AML-193 (cell line): ENCODE results near the gene EDN2.

Experiments used
- DNase-seq, 2 experiments: peaks; one replicate each; lab custom pipeline; 2025; lab: John Stamatoyannopoulos, UW

Gene EDN2

DNA sequence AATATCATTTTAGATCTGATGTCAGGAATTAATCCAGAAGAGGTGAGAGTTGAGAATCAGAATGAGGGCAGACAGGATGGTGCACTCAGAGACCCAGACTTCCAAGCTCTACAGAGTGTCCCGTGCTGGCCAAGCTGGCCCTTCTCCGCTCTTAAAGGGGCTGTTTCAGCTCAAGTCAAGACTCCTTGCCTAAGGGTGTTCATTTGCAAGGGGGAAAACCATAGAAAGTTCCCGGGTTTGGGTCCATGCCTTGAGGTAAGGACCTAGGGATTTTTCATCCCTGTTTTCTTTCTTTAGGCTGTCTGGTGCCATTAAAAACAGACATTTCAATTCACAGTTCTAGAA, 47.5 kb downstream of the EDN2 start:
- DNase-seq: no peak

DNA sequence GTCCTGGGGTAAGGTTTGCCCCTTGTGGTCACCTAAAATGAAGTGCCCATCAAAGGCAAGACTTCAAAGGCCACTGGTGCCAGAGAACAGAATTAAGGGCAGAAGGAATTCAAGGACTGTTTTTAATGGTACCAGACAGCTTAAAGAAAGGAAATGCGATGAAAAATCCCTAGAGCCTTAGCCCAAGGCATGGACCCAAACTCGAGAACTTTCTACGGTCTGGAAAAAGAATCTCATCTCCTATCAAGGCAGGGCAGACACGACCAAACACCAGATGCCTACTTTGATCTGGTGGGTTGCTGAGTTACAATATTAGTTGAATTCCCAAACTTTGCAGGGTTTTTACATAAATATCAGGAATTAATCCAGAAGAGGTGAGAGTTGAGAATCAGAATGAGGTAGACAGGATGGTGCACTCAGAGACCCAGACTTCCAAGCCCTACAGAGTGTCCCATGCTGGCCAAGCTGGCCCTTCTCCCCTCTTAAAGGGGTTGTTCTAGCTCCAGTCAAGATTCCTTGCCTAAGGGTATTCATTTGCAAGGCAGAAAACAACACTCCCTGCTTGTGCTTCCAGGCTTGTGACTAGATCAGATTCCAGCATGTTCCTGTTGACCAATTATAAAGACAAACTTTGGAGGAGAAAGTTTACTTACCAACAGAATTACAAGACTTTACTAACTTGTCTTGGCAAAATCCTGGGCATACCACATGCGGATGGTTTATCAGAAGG, 48.0 kb downstream of the EDN2 start:
- no peak for DNase-seq

DNA sequence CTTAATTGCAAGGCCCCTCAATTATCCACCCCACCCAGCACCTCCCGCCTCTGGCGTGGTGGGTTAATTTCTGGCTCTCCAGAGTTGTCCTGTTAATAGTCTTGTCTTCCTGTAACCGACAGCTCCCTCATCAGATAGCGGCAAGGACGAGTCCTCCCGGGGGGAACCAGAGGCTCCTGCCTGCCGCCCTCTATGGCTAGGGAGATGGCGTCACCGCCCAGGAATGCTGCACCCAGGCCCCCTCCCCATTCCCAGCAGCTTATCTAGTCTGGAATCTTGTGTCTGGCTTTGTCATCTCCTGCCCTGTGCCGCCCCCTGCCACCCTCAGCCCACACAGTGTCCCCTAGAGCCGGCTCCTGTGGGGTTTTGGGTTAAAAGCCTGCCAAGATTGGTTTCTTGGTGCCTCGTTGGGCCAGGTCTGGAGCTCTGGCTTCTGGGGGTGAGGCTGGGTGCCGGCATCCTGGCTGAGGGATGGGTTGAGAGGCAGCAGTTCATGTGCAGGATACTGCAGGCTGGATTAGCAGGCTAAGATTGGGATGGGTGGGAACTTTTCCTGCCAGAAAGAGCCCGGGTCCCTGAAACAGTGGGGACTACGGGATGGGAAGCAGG, 48.8 kb downstream of the EDN2 start:
- DNase-seq: no peak

DNA sequence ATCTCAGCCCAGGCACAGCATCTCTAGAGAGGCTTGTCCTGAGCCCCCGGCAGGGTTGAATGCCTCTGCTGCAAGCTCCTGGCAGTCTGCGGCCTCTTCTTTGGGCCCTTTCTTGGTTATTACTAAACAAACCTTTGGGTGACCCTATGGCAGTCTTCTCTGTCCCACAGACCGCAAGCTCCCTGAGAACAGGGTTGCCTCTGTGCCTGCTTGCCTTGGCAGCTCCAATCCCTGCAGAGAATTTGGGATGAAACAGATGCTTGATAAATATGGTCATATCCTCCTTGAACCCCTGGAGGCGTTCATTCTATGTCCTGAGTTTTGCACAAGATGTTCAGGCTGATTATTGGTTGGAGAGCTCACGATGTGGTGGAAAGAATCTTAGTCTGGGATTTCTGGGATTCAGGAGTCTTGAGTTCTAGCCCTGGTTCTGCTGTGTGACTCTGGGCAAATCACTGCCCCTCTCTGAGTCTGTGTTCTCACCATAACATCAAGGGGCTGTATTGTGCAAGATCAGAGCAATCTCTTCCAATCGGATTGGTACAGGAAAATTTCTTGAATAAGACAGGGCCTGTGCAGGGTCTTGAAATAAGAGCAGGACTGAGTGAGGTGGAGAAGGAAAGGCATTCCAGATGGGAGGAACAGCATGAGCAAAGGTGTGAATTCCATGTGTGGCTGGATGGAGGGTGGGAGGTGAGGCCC, 49.6 kb downstream of the EDN2 start:
- no peak for DNase-seq

DNA sequence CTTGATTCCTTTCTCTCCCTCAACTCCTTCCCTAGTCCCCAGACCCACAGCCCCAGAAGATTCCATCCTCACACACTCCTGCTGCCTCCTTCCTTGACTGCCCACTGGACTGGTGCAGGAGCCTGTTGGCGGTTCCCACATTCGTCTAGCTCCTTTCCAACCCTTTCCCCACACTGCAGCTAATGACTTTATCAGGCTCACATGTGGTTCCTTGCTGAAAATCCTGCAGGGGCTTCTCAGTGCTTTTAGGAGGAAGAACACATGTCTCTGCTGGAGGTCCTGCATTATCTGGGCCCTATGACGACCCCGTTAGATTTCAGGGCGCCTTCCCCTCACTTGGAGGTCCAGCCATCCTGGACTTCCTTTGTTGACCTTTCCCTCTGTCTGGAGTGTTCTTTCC, 50.2 kb downstream of the EDN2 start:
- DNase-seq: no peak

DNA sequence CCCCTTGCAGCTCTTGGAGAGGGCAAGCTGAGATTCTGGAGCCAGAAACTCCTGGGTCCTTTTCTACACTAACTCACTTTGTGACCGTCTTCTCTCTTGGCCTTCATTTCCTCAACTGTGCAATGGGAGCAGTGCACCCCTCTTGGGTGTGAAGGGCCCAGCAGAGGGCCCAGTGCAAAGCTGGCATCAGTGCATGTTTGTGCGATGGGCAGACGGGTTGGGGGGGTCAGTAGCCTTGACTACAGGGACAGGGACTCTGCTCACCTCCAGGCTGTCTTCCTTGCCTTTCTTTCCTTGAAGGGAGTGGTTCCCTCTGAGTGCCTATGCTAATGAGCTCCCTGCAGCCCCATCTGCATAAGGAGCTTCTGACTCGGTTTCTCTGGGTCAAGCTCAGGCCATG, 51.0 kb downstream of the EDN2 start:
- DNase-seq: no peak

DNA sequence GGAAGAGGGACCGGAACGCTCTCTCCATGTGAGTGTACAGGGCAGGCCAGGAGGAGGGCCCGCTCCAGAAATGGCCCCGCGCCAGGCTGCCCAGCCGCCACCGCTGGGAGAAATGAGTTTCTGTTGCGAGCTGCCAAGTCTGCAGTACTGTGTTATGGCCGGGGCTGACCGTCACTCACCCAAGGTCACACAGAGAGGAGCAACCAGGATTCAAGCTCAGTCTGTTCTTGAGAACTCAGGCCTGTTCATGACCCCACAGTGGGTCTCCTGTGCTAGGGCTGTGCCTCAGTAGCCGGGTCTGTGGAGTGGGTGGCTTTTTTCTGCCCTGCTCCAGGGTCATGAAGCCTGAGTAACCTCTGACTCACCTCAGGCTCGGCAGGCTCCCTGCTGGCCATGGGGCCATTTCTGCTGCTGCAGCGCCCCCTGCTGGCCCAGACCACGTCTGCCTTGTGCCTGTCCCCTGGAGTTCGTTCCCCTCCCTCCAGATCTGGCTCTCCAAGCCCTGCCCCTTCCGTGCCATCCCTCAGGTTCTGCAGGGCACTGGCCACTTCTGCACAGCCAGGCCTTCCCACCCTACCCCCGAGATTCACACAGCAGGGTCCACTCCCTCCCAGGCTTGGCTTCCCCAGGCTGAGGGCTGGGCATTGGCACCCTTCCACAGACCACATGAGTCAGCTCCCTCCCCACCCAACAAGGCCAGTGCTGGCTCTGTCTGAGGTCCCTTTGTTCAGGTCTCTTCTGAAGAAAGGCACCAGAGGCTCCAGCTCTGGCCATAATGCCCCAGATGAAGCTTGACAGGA, 51.8 kb downstream of the EDN2 start:
- peak; percentile 60 to 62 for DNase-seq

DNA sequence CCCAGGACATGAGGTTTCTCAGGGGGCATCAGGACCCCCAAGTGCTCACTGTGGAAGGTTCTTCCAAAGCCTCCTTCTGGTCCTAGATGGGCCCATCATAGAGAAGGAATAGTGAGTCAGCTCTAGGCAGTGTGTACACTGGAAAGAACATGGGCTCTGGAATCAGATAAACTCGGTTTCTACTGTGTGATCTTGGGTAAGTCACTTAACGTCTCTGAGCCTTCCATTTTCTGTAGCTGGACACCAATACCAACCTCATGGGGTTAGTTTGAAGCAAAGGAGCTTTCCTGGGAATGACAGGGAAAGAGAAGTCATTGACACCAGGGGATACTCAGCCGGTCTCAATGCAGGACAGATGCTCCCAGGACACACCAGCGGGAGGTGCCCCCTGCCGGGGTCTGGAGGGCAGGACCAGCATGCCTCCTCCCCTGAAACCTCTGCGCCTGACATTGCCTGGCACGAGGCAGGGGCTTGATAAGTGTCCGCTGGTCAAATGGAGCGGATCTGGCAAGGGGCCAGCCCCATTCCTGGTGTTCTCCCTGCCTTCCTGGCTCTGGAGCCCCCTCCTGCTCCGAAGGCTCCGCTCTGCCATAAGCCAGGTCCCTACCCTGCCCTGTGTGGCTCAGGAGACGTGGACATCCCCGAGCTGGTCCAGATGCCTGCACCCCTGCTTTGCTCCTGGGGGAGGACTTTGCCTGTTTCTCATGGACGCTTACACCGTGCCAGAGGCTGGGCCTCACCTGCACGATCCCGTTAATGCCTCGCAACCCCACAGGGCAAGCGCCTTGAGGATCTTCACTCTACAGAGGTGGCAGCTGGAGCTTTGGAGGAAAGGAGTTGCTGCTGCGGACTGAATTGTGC, 52.8 kb downstream of the EDN2 start:
- DNase-seq: no peak

DNA sequence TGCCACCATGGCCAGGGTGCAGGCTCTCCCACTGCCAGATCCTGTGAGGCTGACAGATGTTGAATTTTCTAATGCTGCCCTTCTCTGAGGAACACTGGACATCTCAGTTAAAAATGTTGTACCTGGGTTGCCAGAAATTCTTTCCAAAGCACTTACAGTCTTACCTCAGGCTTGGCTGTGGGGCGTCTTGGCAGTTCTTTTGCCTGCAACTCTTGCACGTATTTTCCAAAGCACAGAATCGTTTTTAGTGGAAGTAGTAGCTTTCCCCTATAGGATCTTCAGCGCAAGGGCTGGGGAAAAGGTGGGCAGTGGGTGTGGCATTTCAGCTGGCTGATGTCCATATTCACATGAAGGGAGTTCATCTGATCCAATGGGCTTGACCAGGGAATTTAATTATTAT, 53.9 kb downstream of the EDN2 start:
- DNase-seq: no peak

DNA sequence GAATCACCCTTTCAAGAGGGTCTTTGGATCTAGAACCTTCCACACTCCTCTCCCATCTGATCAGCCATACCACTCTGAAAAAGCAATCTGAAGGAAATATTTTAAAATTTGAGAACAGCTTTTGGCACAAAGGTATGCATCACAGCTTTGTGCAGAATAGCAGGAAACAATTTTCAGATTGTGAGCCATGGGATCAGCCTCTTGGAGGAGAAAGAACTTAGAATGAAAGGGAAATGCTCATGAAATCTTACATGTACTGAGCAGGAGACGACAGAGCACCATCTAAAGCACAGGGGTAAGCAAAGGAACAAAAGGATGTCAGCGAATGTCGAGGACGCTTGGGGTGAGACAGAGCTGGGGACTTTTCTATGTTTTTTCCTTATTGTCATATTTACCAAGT, 54.4 kb downstream of the EDN2 start:
- DNase-seq: no peak

DNA sequence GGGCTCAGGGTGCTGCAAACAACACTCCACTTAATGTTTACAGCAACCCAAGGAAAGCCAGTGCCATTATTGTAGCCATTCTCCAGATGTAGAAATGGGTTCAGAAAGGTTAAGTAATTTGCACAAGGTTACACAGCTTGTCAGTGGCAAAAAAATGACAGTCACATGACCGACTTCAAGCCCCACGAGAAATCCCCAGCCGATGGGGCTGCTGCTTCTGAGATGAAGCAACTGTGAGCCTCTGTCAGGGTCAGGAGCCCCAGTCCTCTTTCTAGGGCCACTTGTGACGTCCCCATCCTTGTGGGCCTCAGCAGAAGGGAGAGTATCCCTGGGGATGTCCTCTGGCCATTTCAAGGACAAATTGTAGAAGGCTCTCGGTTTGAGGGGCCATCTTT, 54.8 kb downstream of the EDN2 start:
- no peak for DNase-seq
